22Rv1 (cell line): ENCODE data around the gene NEDD4L.

ENCODE experiments used
- H3K27ac ChIP-seq: fragments of 450-650 bp; 2 replicates; pipeline ENCODE4 v1.5.1; 2017
- CTCF ChIP-seq: fragments of 450-650 bp; IDR thresholded peaks from 2 replicates; pipeline ENCODE4 v1.5.1; 2017; ENCODE audit warnings: mild to moderate bottlenecking
- ZFX ChIP-seq: fragments of 450-650 bp; IDR thresholded peaks from 2 replicates; pipeline ENCODE4 v1.6.1; 2017; ENCODE audit warnings: antibody characterized with exemption, borderline replicate concordance

The NEDD4L gene

GRCh38 chr18:58096658-58097057 lies 52.6 kb downstream of the NEDD4L start:
- no peak for TF ChIP-seq ZFX
- H3K27ac ChIP-seq = no peak overlapping the region

GRCh38 chr18:58097121-58097906 lies 53.3 kb downstream of the NEDD4L start:
- no peak for TF ChIP-seq ZFX
- TF ChIP-seq CTCF = no peak
- no peak overlapping the region for H3K27ac ChIP-seq

- H3K27ac ChIP-seq = no peak overlapping the region
- TF ChIP-seq ZFX (no peak), CTCF (no peak)
Observed at GRCh38 chr18:58097907-58098166, 53.8 kb downstream of the NEDD4L start.

GRCh38 chr18:58098706-58099105 lies 54.7 kb downstream of the NEDD4L start:
- TF ChIP-seq CTCF (no peak), ZFX (no peak)
- no peak overlapping the region for H3K27ac ChIP-seq

GRCh38 chr18:58100154-58100553 lies 56.1 kb downstream of the NEDD4L start:
- H3K27ac ChIP-seq = no peak overlapping the region
- TF ChIP-seq ZFX (no peak), CTCF (no peak)

- no peak overlapping the region for H3K27ac ChIP-seq
- TF ChIP-seq ZFX (no peak), CTCF (no peak)
Observed at GRCh38 chr18:58101291-58101794, 57.3 kb downstream of the NEDD4L start.

- no peak overlapping the region for H3K27ac ChIP-seq
- no peak for TF ChIP-seq ZFX
- no peak for TF ChIP-seq CTCF
Observed at GRCh38 chr18:58102018-58102417, 58.0 kb downstream of the NEDD4L start.

- H3K27ac ChIP-seq = no peak overlapping the region
- no peak for TF ChIP-seq CTCF
- no peak for TF ChIP-seq ZFX
Observed at GRCh38 chr18:58102875-58103274, 58.8 kb downstream of the NEDD4L start.
